Activated naive CD8-positive, alpha-beta T cell treated with anti-CD3 and anti-CD28 coated beads for 36 hours (primary cell): ENCODE data around the gene RNLS. TPM values are rescaled to one million over a fixed set of nuclear protein-coding genes. Genes with fewer than 3 reads are reported as not detected.

Experiments used
- DNase-seq: peaks from one replicate; pipeline ENCODE4 v3.0.0; 2021
- H3K27ac Mint-ChIP-seq: one replicate; pipeline ENCODE4 v1.8.0; 2022; ENCODE audit warnings: mild to moderate bottlenecking, moderate library complexity, mixed read lengths
- H3K27me3 Mint-ChIP-seq: one replicate; pipeline ENCODE4 v1.8.0; 2022; ENCODE audit warnings: mild to moderate bottlenecking, mixed read lengths
- H3K36me3 Mint-ChIP-seq: one replicate; pipeline ENCODE4 v1.8.0; 2021; ENCODE audit warnings: mild to moderate bottlenecking, mixed read lengths
- H3K4me1 Mint-ChIP-seq: one replicate; pipeline ENCODE4 v1.8.0; 2021; ENCODE audit warnings: mixed read lengths
- H3K4me3 Mint-ChIP-seq: one replicate; pipeline ENCODE4 v1.8.0; 2022; ENCODE audit warnings: mild to moderate bottlenecking, moderate library complexity, mixed read lengths
- H3K9me3 Mint-ChIP-seq: one replicate; pipeline ENCODE4 v1.8.0; 2022; ENCODE audit warnings: mixed read lengths
- total RNA-seq, 2 experiments: library from RNA; stranded (reverse); gene quantifications; one replicate each; pipeline ENCODE4 v1.2.3, GENCODE V29; 2021

The RNLS gene
- total RNA-seq, 2 experiments from 2014 or later = 4.0 to 4.3 TPM

- no peak overlapping the region for H3K4me3 Mint-ChIP-seq
- H3K36me3 Mint-ChIP-seq = no peaks in the 10 kb centered on the region
- no peaks in the 10 kb centered on the region for H3K27me3 Mint-ChIP-seq
- H3K9me3 Mint-ChIP-seq = no peaks in the 10 kb centered on the region
- no peak overlapping the region for H3K27ac Mint-ChIP-seq
- H3K4me1 Mint-ChIP-seq = peaks cover 41% of the 10 kb centered on the region
- DNase-seq = no peak
These were observed 312.9 kb downstream of the RNLS start for GRCh38 chr10:88270061-88270808.

GRCh38 chr10:88262591-88263234 lies 320.4 kb downstream of the RNLS start:
- no peak overlapping the region for H3K27ac Mint-ChIP-seq
- no peaks in the 10 kb centered on the region for H3K9me3 Mint-ChIP-seq
- H3K36me3 Mint-ChIP-seq = no peaks in the 10 kb centered on the region
- H3K4me1 Mint-ChIP-seq = peaks cover 12% of the 10 kb centered on the region
- no peak overlapping the region for H3K4me3 Mint-ChIP-seq
- no peak for DNase-seq
- H3K27me3 Mint-ChIP-seq = no peaks in the 10 kb centered on the region

GRCh38 chr10:88261152-88261551 lies 322.0 kb downstream of the RNLS start:
- no peak overlapping the region for H3K4me3 Mint-ChIP-seq
- H3K27ac Mint-ChIP-seq = no peak overlapping the region
- no peaks in the 10 kb centered on the region for H3K36me3 Mint-ChIP-seq
- no peak for DNase-seq
- H3K4me1 Mint-ChIP-seq = peaks cover 6% of the 10 kb centered on the region
- H3K9me3 Mint-ChIP-seq = no peaks in the 10 kb centered on the region
- H3K27me3 Mint-ChIP-seq = no peaks in the 10 kb centered on the region

GRCh38 chr10:88260329-88261051 lies 322.6 kb downstream of the RNLS start:
- H3K4me1 Mint-ChIP-seq = peaks cover 6% of the 10 kb centered on the region

GRCh38 chr10:88259381-88259780 lies 323.7 kb downstream of the RNLS start:
- Mint-ChIP-seq H3K4me3 (no peak overlapping the region), H3K9me3 (no peaks in the 10 kb centered on the region), H3K4me1 (peaks cover 6% of the 10 kb centered on the region), H3K36me3 (no peaks in the 10 kb centered on the region), H3K27me3 (no peaks in the 10 kb centered on the region), H3K27ac (no peak overlapping the region)
- DNase-seq = no peak

More at GRCh38 chr10:88260329-88261051, 322.6 kb downstream of the RNLS start:
- H3K27ac Mint-ChIP-seq = no peak overlapping the region
- H3K27me3 Mint-ChIP-seq = no peaks in the 10 kb centered on the region
- no peak overlapping the region for H3K4me3 Mint-ChIP-seq
- no peak for DNase-seq
- no peaks in the 10 kb centered on the region for H3K9me3 Mint-ChIP-seq
- no peaks in the 10 kb centered on the region for H3K36me3 Mint-ChIP-seq

- no peaks in the 10 kb centered on the region for H3K36me3 Mint-ChIP-seq
- no peak overlapping the region for H3K4me3 Mint-ChIP-seq
- no peaks in the 10 kb centered on the region for H3K27me3 Mint-ChIP-seq
- no peaks in the 10 kb centered on the region for H3K9me3 Mint-ChIP-seq
- no peak overlapping the region for H3K27ac Mint-ChIP-seq
- H3K4me1 Mint-ChIP-seq = peaks cover 10% of the 10 kb centered on the region
- no peak for DNase-seq
These were observed 326.2 kb downstream of the RNLS start for GRCh38 chr10:88256886-88257285.

- Mint-ChIP-seq H3K27ac (no peak overlapping the region), H3K27me3 (no peaks in the 10 kb centered on the region), H3K4me1 (peaks cover 10% of the 10 kb centered on the region), H3K9me3 (no peaks in the 10 kb centered on the region), H3K4me3 (no peak overlapping the region), H3K36me3 (no peaks in the 10 kb centered on the region)
- no peak for DNase-seq
These were observed 327.0 kb downstream of the RNLS start for GRCh38 chr10:88256013-88256680.

GRCh38 chr10:88254091-88254490 lies 329.0 kb downstream of the RNLS start:
- Mint-ChIP-seq H3K4me1 (peaks cover 4% of the 10 kb centered on the region), H3K27me3 (no peaks in the 10 kb centered on the region), H3K27ac (no peak overlapping the region), H3K9me3 (no peaks in the 10 kb centered on the region), H3K36me3 (no peaks in the 10 kb centered on the region), H3K4me3 (no peak overlapping the region)
- DNase-seq = peak; percentile 19

- H3K4me3 Mint-ChIP-seq = no peak overlapping the region
- H3K27ac Mint-ChIP-seq = no peak overlapping the region
- H3K4me1 Mint-ChIP-seq = peaks cover 4% of the 10 kb centered on the region
- H3K9me3 Mint-ChIP-seq = no peaks in the 10 kb centered on the region
- no peaks in the 10 kb centered on the region for H3K27me3 Mint-ChIP-seq
- no peaks in the 10 kb centered on the region for H3K36me3 Mint-ChIP-seq
- no peak for DNase-seq
These were observed 329.5 kb downstream of the RNLS start for GRCh38 chr10:88253622-88254021.

- Mint-ChIP-seq H3K9me3 (no peaks in the 10 kb centered on the region), H3K27me3 (no peaks in the 10 kb centered on the region), H3K4me3 (no peak overlapping the region), H3K36me3 (no peaks in the 10 kb centered on the region), H3K4me1 (peaks cover 4% of the 10 kb centered on the region), H3K27ac (no peak overlapping the region)
- no peak for DNase-seq
These were observed 330.0 kb downstream of the RNLS start for GRCh38 chr10:88253128-88253527.

- H3K4me3 Mint-ChIP-seq = no peak overlapping the region
- H3K4me1 Mint-ChIP-seq = peaks cover 11% of the 10 kb centered on the region
- no peaks in the 10 kb centered on the region for H3K9me3 Mint-ChIP-seq
- no peaks in the 10 kb centered on the region for H3K36me3 Mint-ChIP-seq
- DNase-seq = no peak
- H3K27ac Mint-ChIP-seq = no peak overlapping the region
- H3K27me3 Mint-ChIP-seq = no peaks in the 10 kb centered on the region
These were observed 333.7 kb downstream of the RNLS start for GRCh38 chr10:88249450-88249849.

GRCh38 chr10:88246675-88247074 lies 336.4 kb downstream of the RNLS start:
- no peak overlapping the region for H3K4me3 Mint-ChIP-seq
- H3K27me3 Mint-ChIP-seq = no peaks in the 10 kb centered on the region
- no peaks in the 10 kb centered on the region for H3K9me3 Mint-ChIP-seq
- no peak overlapping the region for H3K27ac Mint-ChIP-seq
- no peaks in the 10 kb centered on the region for H3K36me3 Mint-ChIP-seq
- H3K4me1 Mint-ChIP-seq = peaks cover 6% of the 10 kb centered on the region
- no peak for DNase-seq

- Mint-ChIP-seq H3K27me3 (no peaks in the 10 kb centered on the region), H3K36me3 (no peaks in the 10 kb centered on the region), H3K9me3 (no peaks in the 10 kb centered on the region), H3K4me1 (peaks cover 6% of the 10 kb centered on the region), H3K27ac (no peak overlapping the region), H3K4me3 (no peak overlapping the region)
- no peak for DNase-seq
These were observed 337.1 kb downstream of the RNLS start for GRCh38 chr10:88245974-88246511.

- DNase-seq = no peak
- no peaks in the 10 kb centered on the region for H3K9me3 Mint-ChIP-seq
- H3K4me3 Mint-ChIP-seq = no peak overlapping the region
- H3K36me3 Mint-ChIP-seq = no peaks in the 10 kb centered on the region
- no peaks in the 10 kb centered on the region for H3K27me3 Mint-ChIP-seq
- H3K4me1 Mint-ChIP-seq = peaks cover 6% of the 10 kb centered on the region
- H3K27ac Mint-ChIP-seq = no peak overlapping the region
These were observed 338.1 kb downstream of the RNLS start for GRCh38 chr10:88244781-88245625.
